RCC 7860 (cell line): ENCODE measurements around the gene URB1.
"Not testable (repeated sequence)": the region's sequence is repeated elsewhere in the genome, so short reads cannot be mapped to it uniquely, and the experiment has no call there.

Experiments
- DNase-seq: peaks from one replicate; pipeline ENCODE4 v3.0.0-alpha.2; 2015; ENCODE audit warnings: low spot score
- FAIRE-seq: peaks from 2 replicates; lab custom pipeline; 2012; peaks lifted over from hg19 to GRCh38; lab: Jason Lieb, UNC

URB1 gene

DNA sequence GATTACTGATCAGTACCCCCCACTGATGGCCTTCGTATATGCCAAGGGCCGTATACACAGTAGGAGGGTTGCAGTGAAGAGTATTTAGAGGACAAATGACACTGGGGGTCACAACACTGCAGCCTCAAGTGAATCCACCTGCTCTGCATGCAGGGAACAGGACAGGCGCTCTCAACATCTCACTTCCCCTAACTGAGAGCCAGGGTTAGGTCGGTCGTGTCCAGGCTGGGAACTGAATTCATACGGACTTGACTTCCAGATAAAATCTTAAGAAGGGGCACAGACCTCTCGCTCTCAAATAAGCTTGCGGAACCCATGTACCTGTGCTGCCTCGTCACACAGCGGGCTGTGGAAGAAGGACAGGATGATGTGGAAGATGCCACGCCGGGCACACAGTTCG is 71.3 kb downstream of the URB1 start:
- no peak for FAIRE-seq
- DNase-seq, result no peak

GRCh38 chr21:32320726-32321125 is 72.1 kb downstream of the URB1 start:
- DNase-seq (no peak), FAIRE-seq (no peak)

DNA sequence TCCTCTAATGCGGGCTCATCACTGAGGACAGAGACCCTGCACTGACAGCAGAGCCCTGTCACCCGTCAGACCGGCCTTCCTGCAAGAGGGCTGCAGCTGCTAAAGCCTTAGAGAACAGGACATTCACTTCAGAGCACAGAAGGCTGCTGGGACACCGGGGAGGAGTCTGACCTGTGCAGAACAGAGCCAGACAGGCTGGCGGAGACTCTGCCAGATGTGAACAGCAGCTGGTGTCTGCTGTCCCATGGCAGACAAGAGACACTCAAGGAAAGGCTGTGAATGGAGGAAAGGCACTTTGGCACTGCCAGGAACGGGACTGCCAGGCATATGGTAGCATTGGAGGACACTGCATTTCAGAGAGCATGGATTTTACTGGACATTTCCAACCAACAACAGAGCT is 72.8 kb downstream of the URB1 start:
- FAIRE-seq (no peak), DNase-seq (no peak)

GRCh38 chr21:32319012-32319411 is 73.8 kb downstream of the URB1 start:
- FAIRE-seq (no peak), DNase-seq (no peak)

- DNase-seq, result no peak
- FAIRE-seq, result no peak
Observed at GRCh38 chr21:32317726-32318125, 75.1 kb downstream of the URB1 start.

DNA sequence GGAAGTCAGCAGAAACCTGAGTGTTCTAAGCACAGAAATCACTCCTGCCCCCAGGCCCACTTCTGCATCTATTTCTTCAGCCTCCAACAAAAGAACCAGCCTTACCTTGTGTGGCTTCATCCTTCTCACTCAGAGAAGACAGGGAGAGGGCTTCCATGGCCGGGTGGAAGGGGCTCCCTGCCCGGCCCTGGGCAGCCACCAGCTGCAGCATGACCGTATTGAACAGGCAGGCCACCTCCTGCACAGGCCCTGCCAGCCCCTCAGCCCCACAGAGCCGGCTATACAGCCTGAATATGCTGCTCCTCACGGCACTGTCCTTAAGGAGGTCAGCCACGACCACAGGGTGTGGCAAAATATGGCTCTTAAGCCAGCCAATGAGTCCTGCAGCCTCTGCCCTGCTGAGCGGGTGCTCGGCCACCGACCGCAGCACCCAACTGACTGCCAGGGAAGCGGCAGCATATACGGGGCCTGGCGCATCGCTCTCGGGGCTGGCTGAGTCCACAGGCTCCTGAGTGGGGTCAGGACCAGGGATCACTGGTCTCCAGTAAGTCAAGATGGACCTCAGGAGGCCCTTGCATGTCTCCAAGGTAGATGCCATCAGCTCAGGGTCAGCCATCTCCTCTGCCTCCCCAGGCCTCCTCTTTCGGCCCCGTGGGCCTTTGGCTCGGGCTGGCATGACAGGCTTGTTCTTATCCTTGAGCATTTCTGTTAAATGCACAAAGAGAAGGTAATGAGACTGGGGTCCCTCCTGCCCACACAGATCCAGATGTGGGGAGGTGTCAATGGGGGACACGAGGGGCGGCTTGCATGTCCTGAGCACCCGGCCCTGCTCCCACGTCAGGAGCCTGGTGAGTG is 76.2 kb downstream of the URB1 start:
- no peak for DNase-seq
- no peak for FAIRE-seq

DNA sequence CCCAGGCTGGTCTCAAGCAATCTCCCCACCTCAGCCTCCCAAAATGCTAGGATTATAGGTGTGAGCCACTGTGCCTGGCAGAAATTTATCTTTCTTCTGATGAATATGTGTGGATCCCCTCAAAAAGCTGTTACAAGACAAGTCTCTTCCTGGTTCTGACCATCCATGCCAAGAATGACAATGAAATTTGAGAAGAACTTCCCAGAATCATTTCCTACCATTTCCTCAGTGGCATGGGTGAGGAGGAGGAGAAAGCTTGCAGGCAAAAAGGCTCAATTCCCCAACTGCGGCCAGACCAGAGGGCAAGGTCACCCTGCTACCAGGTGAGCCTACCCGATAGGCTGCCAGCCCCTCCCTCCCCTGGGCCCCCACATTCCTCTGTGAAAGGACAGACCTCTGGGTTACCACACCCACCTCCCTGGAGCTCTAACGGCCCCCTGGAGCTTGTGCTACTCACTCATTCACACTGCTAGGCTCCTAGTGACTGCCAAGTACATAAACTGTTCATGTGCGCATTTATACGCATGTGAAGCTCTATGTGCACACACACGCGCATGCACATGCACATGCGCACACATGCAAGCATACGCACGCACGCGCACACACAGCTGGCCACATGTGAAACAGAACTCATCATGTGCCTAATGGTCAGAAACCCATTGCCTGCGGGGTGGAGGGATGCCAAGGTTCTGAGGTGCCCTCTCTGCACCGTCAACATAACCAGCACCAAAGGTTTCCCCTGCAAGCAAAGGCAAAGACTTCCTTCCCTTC is 77.1 kb downstream of the URB1 start:
- DNase-seq (no peak), FAIRE-seq (no peak)

DNA sequence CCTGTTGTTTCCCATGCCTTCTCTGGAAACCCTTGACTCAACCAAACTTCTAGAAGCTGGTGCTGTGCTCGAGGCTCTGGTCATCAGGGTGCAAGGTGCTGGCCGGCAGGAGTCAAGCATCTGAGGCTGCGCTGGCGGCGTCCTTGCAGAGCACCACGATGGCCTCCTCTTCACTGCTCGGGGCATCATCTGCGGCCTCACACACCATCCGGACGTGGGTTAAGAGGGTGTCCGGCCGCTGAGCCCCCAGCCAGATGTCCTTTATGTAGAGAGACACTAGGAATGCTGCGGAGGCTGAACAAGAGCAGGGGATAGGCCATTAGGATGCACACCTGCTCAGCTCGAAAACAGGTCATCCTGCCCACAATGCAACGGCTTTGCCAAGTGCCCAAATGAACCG is 78.0 kb downstream of the URB1 start:
- no peak for DNase-seq
- FAIRE-seq, result no peak

DNA sequence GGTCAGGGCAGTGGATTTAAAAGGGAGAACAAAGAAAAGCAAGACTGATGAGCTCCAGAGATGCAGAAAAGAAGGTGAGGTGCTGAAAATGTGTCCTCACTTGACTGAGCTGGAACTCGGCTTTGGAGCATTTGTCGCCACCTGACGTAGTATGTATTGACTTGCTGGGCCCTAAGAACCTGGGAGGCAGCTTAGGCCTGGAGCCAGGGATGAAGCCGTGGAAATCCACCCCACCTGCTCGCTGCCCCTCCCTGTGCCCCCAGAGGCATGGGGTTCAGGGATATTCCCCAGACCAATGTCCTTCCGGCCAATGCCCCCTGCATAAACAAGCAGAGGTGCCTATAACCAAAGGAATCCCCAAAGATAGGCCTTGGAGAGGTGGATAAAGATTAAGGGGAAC is 79.8 kb downstream of the URB1 start:
- no peak for FAIRE-seq

DNA sequence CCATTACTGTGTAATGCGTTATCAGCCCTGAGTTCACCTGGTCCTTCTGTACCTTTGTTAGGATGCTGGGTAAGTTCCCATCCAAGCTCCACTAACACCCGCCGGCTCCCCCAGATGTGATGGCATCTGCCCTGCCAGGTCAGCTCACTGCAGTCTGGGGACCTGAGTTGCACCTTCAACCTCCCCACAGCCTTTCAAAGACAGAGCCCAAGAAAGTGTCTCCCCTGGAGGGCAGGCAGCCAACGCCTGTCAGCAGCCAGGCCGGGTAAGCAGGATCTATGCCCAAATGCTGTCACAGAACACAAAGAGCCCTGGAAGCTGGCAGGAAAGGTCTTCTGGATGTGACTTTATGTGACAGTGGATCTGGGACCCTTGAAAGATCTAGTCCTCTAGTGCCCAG is 80.5 kb downstream of the URB1 start:
- no peak for DNase-seq
- no peak for FAIRE-seq

More for the DNA sequence above, 79.8 kb downstream of the URB1 start:
- no peak for DNase-seq

- DNase-seq, result no peak
- FAIRE-seq, result no peak
Observed at GRCh38 chr21:32311621-32312020, 81.2 kb downstream of the URB1 start.

DNA sequence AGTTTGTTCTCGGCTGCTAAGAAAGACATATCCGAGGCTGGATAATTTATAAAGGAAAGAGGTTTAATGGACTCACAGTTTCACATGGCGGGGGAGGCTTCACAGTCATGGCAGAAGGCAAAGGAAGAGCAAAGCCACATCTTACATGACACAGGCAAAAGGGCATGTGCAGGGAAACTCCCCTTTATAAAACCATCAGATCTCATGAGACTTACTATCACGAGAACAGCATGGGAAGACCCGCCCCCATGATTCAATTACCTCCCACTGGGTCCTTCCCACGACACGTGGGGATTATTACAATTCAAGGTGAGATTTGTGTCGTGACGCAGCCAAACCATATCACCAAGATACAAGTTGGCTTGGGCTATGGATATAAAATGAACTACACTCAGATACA is 81.8 kb downstream of the URB1 start:
- not testable (repeated sequence) for DNase-seq, FAIRE-seq

DNA sequence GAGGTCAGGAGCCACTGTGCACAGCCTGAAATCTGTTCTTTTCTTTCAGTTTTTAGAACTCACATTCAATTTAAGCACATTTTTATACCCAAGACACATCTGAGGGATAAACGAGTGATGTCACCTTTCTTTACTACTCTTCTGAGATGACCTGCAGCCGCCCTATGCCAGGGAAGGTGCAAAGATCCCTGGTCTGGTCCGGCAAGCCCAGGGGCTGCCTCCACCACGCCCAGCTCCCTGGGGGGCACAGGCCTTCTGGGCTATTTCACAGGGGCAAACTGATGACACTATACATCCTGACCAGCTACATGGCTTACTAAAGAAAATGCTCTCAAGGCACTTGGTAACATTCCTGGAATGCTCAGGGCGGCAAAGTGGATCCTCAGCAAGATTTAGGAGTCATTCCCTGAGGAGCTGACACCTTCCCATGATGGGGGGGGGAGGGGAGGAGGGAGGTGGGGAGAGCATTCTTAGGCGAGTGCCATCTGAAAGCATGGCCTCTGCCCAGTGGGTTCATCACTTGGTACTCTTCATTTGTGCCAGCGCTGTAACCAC is 82.8 kb downstream of the URB1 start:
- no peak for FAIRE-seq
- no peak for DNase-seq

GRCh38 chr21:32308696-32309095 is 84.1 kb downstream of the URB1 start:
- FAIRE-seq, result no peak
- no peak for DNase-seq

DNA sequence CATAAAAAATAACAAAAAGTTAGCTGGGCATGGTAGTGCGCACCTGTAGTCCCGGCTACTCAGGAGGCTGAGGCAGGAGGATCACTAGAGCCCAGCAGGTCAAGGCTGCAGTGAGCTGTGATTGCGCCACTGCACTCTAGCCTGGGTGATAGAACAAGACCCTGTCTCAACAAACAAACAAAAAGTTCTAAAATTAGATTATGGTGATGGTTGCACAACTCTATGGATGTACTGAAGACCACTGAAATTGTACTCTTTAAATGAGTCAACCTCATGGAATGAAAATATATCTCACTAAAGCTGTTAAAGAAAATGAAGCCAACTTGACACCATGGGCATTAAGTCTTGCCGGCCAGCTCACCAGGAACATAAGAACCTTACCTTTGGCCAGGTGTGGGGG is 85.1 kb downstream of the URB1 start:
- FAIRE-seq (no peak), DNase-seq (no peak)

DNA sequence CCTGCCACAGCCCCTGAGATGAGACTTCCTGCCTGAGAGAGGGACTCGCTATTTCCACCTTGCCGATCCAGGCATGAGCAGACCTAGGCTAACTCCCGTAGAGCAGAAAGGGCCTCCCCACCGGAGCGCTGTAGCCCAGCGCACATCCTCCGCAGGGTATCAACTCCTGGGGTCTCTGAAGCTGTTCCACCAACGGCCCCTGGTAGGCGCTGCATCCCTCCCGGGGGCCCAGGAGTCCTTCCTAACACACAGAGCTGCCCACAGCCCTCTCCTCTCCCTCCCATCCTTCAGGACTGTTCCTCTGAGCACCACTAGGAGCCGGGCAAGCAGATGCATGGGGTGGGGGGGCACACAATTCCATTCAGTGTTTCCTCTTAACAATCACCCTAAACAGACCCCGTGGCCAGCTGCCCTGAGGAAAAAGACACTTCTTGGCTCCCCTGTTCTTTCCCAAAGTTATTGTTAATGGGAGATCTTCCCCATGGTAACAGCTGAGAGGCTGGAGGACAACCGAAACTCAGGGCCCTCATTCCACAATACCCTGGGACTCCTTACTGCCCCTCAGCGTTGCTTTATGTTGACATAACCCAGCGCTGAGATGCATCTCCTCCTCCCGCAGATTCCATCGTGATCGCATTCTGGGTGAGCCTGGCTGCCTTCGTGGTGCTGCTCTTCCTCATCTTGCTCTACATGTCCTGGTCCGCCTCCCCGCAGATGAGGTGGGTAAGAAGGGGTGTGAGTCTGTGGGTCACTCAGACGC is 86.6 kb downstream of the URB1 start:
- no peak for FAIRE-seq

DNA sequence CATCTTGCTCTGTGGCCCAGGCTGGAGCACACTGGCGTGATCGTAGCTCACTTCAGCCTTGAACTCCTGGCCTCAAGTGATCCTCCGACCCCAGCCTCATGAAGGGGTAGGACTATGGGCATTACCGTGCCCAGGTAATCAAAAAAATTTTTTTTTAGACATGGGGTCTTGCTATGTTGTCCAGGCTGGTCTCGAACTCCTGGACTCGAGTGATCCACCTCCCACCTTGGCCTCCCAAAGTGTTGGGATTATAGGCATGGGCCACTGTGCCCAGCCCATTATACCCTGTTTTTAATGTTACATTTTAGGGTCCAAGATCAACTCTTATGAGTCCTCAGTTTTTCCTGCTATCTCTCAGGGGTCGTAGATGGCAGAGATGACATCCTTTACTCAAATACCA is 87.8 kb downstream of the URB1 start:
- DNase-seq (no peak), FAIRE-seq (no peak)

More for the DNA sequence above, 86.6 kb downstream of the URB1 start:
- DNase-seq, result no peak

GRCh38 chr21:32303385-32303784 is 89.4 kb downstream of the URB1 start:
- FAIRE-seq (no peak), DNase-seq (no peak)

DNA sequence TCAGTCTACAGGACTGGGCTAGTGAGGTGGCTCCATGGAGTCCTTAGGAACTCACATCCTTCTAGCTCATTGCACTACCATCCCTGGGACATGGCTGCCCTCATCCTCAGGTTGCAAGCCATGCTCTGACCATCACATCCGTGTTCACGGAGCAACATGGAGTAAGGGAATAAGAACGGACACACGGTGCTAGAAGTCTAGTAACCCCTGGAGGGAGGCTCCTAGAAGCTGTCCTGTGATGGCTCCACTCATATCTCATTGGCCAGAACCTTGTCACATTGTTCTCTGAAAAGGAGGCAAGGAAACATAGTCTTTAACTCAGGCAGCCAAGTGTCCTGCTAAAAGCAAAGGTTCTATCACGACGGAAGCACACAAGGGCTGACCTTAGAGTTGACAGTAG is 90.3 kb downstream of the URB1 start:
- FAIRE-seq (no peak), DNase-seq (no peak)

GRCh38 chr21:32301596-32301995 is 91.2 kb downstream of the URB1 start:
- FAIRE-seq, result no peak
- no peak for DNase-seq

DNA sequence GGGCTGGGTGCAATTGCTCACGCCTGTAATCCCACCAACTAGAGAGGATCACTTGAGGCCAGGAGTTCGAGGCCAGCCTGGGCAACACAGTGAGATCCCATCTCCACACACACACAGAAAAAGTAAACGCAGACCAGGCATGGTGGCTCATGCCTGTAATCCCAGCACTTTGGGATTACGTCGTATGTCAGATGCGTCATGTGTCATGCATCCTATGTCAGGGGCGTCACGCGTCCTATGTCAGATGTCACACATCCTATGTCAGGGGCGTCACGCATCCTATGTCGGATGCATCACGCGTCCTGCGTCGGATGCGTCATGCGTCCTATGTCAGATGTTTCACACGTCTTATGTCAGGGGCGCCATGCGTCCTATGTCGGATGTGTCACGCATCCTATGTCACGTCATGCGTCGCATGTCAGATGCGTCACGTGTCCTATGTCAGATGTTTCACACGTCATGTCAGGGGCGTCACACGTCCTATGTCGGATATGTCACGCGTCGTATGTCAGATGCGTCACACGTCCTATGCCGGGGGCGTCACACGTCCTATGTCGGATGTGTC is 92.6 kb downstream of the URB1 start:
- no peak for DNase-seq
- no peak for FAIRE-seq
